ENCODE measurements around the gene POMC. TPM values are rescaled to one million over a fixed set of nuclear protein-coding genes. Genes with fewer than 3 reads are reported as not detected.

The POMC gene
- total RNA-seq, 4 donors from 2014 or later = 1.6 to 32.9 (median 5.2) TPM

DNA sequence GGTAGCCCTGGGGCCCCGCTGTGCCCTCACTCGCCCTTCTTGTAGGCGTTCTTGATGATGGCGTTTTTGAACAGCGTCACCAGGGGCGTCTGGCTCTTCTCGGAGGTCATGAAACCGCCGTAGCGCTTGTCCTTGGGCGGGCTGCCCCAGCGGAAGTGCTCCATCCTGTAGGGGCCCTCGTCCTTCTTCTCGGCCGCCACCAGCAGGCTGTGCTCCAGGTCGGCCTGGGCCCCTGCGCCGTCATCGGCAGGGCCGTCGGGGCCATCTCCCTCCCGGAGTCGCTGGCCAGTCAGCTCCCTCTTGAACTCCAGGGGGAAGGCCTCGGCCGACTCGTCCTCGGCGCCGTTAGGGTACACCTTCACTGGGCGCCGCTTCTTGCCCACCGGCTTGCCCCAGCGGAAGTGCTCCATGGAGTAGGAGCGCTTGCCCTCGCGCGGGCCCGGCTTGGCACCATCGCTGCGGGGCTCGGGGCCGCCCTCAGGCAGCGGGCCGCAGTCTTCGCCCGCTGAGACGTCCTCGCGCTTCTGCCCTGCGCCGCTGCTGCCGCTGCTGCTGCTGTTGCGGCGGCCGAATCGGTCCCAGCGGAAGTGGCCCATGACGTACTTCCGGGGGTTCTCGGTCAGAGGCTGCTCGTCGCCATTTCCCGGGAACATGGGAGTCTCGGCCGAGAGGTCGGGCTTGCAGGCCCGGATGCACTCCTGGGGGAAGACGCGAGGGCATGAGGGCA lies 7.2 kb downstream of the POMC start:
- no peaks in the 10 kb centered on the region for H3K4me1 ChIP-seq
- in situ Hi-C loops (cut with MboI; ENCODE audit: low sequenced_read_pairs in 4 of 4) = no loop called here
- peak overlapping the region; percentile 41 to 59 (median 49) for H3K4me3 ChIP-seq
- H3K27ac ChIP-seq = peak overlapping the region; percentile 31 to 79 (median 49)
- no peaks in the 10 kb centered on the region for H3K9me3 ChIP-seq
- no peaks in the 10 kb centered on the region for H3K36me3 ChIP-seq
- intact Hi-C loops (cut with DNase I; ENCODE audit: low total_unique reads) = no loop called here
- DNase-seq (peak in 1 of 2 donors; percentile 54), ATAC-seq (peak in 1 of 2 donors; percentile 72)
- H3K27me3 ChIP-seq = peaks cover 0 to 9% (median under 1%) of the 10 kb centered on the region in 3 donors
- TF ChIP-seq POLR2A (IDR thresholded peaks at IDR 0.05) (no peak), CTCF (IDR thresholded peaks at IDR 0.05 in 4 of 5, conservative IDR thresholded peaks at IDR 0.05 in 1 of 5) (no peak)

DNA sequence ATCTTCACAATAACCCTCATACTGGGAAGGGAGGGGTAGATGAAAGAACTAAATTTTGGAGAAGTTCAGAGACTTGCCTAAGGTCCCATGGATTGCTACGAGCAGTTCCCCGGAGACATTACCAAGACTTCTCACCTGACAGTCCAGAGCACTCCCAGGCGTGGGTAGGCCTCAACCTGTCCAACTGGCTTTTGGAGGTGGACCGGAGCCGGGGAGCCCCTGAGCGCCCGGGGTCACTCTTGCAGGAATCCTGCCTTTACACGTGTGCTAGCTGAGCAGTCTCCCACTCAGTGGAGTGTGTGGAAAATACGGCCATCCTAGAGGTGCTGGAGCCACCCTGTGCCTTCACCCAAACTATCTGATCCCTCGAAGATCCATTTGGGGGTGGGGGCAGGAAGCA lies 8.0 kb downstream of the POMC start:
- ATAC-seq = no peak
- H3K4me3 ChIP-seq = no peak overlapping the region

DNA sequence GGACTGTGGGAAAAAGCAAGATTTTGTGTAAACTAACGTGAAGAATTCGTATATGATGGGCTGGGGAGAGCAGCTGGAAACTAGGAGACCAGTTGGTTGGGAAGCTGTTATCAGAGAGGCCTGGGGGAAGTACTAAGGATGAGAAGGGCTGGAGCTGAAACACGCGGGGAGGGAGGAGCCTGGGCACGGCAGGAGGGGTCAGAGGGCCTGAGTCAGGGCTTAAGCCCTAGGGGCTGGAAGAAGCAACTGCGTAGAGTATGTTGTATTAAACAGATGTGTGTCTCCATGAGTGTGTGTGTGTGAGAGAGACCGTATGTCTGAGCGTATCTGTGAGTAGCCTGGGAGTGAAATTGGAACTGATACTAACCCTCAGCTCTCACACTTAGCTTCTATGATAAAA lies 8.4 kb downstream of the POMC start:
- intact Hi-C loops (cut with DNase I; ENCODE audit: low total_unique reads) = no loop called here
- TF ChIP-seq CTCF (IDR thresholded peaks at IDR 0.05 in 4 of 5, conservative IDR thresholded peaks at IDR 0.05 in 1 of 5) (no peak), POLR2A (IDR thresholded peaks at IDR 0.05) (no peak)
- Histone ChIP-seq H3K4me3 (no peak overlapping the region), H3K27me3 (peaks cover 0 to 9% (median 0%) of the 10 kb centered on the region in 3 donors), H3K27ac (no peak overlapping the region), H3K9me3 (no peaks in the 10 kb centered on the region), H3K4me1 (no peaks in the 10 kb centered on the region), H3K36me3 (no peaks in the 10 kb centered on the region)
- ATAC-seq (no peak), DNase-seq (no peak)
- in situ Hi-C loops (cut with MboI; ENCODE audit: low sequenced_read_pairs in 4 of 4) = no loop called here

More for the DNA sequence above, 8.0 kb downstream of the POMC start:
- Histone ChIP-seq H3K36me3 (no peaks in the 10 kb centered on the region), H3K4me1 (no peaks in the 10 kb centered on the region), H3K9me3 (no peaks in the 10 kb centered on the region), H3K27ac (no peak overlapping the region), H3K27me3 (peaks cover 0 to 9% (median 0%) of the 10 kb centered on the region in 3 donors)
- no peak for TF ChIP-seq POLR2A (IDR thresholded peaks at IDR 0.05)
- no peak for TF ChIP-seq CTCF (IDR thresholded peaks at IDR 0.05 in 4 of 5, conservative IDR thresholded peaks at IDR 0.05 in 1 of 5)
- intact Hi-C loops (cut with DNase I; ENCODE audit: low total_unique reads) (no loop called here), in situ Hi-C loops (cut with MboI; ENCODE audit: low sequenced_read_pairs in 4 of 4) (no loop called here)
- DNase-seq = no peak

DNA sequence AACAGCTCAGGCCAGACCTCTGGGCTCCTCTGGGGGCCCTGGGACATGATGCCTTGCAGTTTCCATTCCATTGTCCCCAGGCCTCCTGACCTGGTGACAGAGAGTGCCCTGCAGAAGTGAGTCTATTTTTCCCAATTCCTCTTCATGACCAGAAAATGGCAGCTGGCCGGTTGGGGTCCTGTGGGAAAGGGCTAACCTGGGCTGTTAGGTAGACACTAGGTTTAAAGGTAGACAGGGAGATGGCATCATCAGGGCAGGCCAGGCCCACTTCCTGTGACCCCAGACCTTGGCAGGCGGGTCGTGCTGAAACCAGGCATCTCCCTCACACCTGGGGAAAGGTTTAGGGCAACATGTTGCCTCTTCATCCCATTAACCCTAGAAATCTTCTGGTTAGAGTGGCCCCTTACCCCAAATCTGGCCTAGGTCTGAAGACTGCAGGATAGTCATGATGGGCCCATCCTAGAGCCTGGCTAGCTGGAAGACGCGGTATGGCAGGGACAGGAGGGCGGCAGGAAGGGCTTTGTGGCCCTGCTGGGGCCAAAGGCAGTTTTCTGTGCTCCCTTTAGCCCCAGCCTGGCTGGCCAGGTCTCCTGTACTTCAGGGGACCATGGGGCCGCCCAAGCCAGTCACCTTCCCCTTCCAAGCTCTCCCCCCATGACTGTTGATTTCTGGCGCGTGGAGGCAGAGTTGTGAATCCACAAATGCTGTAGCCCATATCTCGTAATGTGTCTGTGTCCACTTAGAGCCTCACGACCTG lies 10.1 kb downstream of the POMC start:
- Histone ChIP-seq H3K4me1 (no peaks in the 10 kb centered on the region), H3K27ac (no peak overlapping the region), H3K9me3 (no peaks in the 10 kb centered on the region), H3K4me3 (no peak overlapping the region), H3K36me3 (no peaks in the 10 kb centered on the region), H3K27me3 (peaks cover 0 to 3% (median 0%) of the 10 kb centered on the region in 3 donors)
- intact Hi-C loops (cut with DNase I; ENCODE audit: low total_unique reads) (no loop called here), in situ Hi-C loops (cut with MboI; ENCODE audit: low sequenced_read_pairs in 4 of 4) (no loop called here)
- TF ChIP-seq POLR2A (IDR thresholded peaks at IDR 0.05) (no peak), CTCF (IDR thresholded peaks at IDR 0.05 in 4 of 5, conservative IDR thresholded peaks at IDR 0.05 in 1 of 5) (no peak)
- DNase-seq (no peak), ATAC-seq (no peak)

Data from gastrocnemius medialis (tissue), 4 donors.